Kidney glomerular epithelial cell (primary cell): Measurements from ENCODE around the gene SACM1L.
"Not testable (repeated sequence)": the region's sequence is repeated elsewhere in the genome, so short reads cannot be mapped to it uniquely, and the experiment has no call there.

ENCODE experiments used
- DNase-seq: peaks from one replicate; lab custom pipeline; 2025; lab: John Stamatoyannopoulos, UW

SACM1L gene

GRCh38 chr3:45695166-45695565, 6.0 kb downstream of the SACM1L start:
- not testable (repeated sequence) for DNase-seq

GRCh38 chr3:45700570-45701073, 11.4 kb downstream of the SACM1L start:
- no peak for DNase-seq

GRCh38 chr3:45701172-45701867, 12.1 kb downstream of the SACM1L start:
- DNase-seq, result no peak

- no peak for DNase-seq
These were observed 15.2 kb downstream of the SACM1L start for GRCh38 chr3:45704301-45704943.

GRCh38 chr3:45705839-45706808, 16.9 kb downstream of the SACM1L start:
- DNase-seq, result no peak

GRCh38 chr3:45711931-45712330, 22.7 kb downstream of the SACM1L start:
- DNase-seq, result no peak

- no peak for DNase-seq
These were observed 23.4 kb downstream of the SACM1L start for GRCh38 chr3:45712434-45713110.

- DNase-seq, result no peak
These were observed 26.7 kb downstream of the SACM1L start for GRCh38 chr3:45715945-45716344.

- no peak for DNase-seq
These were observed 27.7 kb downstream of the SACM1L start for GRCh38 chr3:45716790-45717336.

- no peak for DNase-seq
These were observed 30.7 kb downstream of the SACM1L start for GRCh38 chr3:45719655-45720487.

GRCh38 chr3:45724911-45725310, 35.7 kb downstream of the SACM1L start:
- no peak for DNase-seq

- DNase-seq, result no peak
These were observed 40.4 kb downstream of the SACM1L start for GRCh38 chr3:45729614-45730013.

- DNase-seq, result no peak
These were observed 41.4 kb downstream of the SACM1L start for GRCh38 chr3:45730409-45731154.

- DNase-seq, result no peak
These were observed 47.5 kb downstream of the SACM1L start for GRCh38 chr3:45736707-45737106.

GRCh38 chr3:45737234-45737633, 48.0 kb downstream of the SACM1L start:
- DNase-seq, result no peak

- no peak for DNase-seq
These were observed 50.8 kb downstream of the SACM1L start for GRCh38 chr3:45739991-45740390.

- DNase-seq, result no peak
These were observed 52.1 kb downstream of the SACM1L start for GRCh38 chr3:45741247-45741646.

- no peak for DNase-seq
These were observed 52.7 kb downstream of the SACM1L start for GRCh38 chr3:45741742-45742460.

- no peak for DNase-seq
These were observed 53.4 kb downstream of the SACM1L start for GRCh38 chr3:45742461-45743089.
